Osteocyte (in vitro differentiated cells): ENCODE data around the gene MRRF. TPM values are rescaled to one million over a fixed set of nuclear protein-coding genes. Genes with fewer than 3 reads are reported as not detected.

ENCODE experiments used
- DNase-seq: peaks from one replicate; pipeline ENCODE4 v3.0.0; 2021; ENCODE audit warnings: mixed read lengths; ENCODE audit not compliant: unreplicated experiment; ENCODE audit errors: extremely low spot score
- H3K27ac Mint-ChIP-seq: one replicate; pipeline ENCODE4 v1.8.0; 2021; ENCODE audit warnings: mild to moderate bottlenecking, mixed read lengths; ENCODE audit not compliant: unreplicated experiment
- H3K27me3 Mint-ChIP-seq: one replicate; pipeline ENCODE4 v1.8.0; 2021; ENCODE audit warnings: mixed read lengths; ENCODE audit not compliant: unreplicated experiment
- H3K36me3 Mint-ChIP-seq: one replicate; pipeline ENCODE4 v1.8.0; 2021; ENCODE audit warnings: mixed read lengths; ENCODE audit not compliant: unreplicated experiment
- H3K4me1 Mint-ChIP-seq: one replicate; pipeline ENCODE4 v1.8.0; 2021; ENCODE audit warnings: mixed read lengths; ENCODE audit not compliant: unreplicated experiment
- H3K4me3 Mint-ChIP-seq: one replicate; pipeline ENCODE4 v1.8.0; 2021; ENCODE audit warnings: mild to moderate bottlenecking, moderate library complexity, mixed read lengths; ENCODE audit not compliant: unreplicated experiment
- H3K9me3 Mint-ChIP-seq: one replicate; pipeline ENCODE4 v1.8.0; 2021; ENCODE audit warnings: mixed read lengths; ENCODE audit not compliant: unreplicated experiment
- CTCF ChIP-seq: fragments of 200-600 bp; sonication (generic); IDR thresholded peaks from 2 replicates; pipeline ENCODE4 v1.5.0; 2021; ENCODE audit warnings: antibody characterized with exemption, mild to moderate bottlenecking, moderate library complexity
- total RNA-seq: library from RNA; stranded (reverse); gene quantifications from 2 replicates; pipeline ENCODE4 v1.2.1, GENCODE V29; 2021

The MRRF gene
- total RNA-seq, 1 donor from 2014 or later: 26.0 TPM

- no peak overlapping the region for H3K27ac Mint-ChIP-seq
- peaks cover 51% of the 10 kb centered on the region for H3K36me3 Mint-ChIP-seq
- TF ChIP-seq CTCF: no peak
- H3K4me3 Mint-ChIP-seq: no peak overlapping the region
- H3K4me1 Mint-ChIP-seq: peaks cover 2% of the 10 kb centered on the region
- no peaks in the 10 kb centered on the region for H3K27me3 Mint-ChIP-seq
- DNase-seq: no peak
- H3K9me3 Mint-ChIP-seq: peaks cover 15% of the 10 kb centered on the region
These were observed 11.4 kb downstream of the MRRF start for GRCh38 chr9:122276096-122276495.

- H3K9me3 Mint-ChIP-seq: peaks cover 15% of the 10 kb centered on the region
- no peak for DNase-seq
- peaks cover 53% of the 10 kb centered on the region for H3K36me3 Mint-ChIP-seq
- H3K4me1 Mint-ChIP-seq: peaks cover 5% of the 10 kb centered on the region
- no peak overlapping the region for H3K27ac Mint-ChIP-seq
- H3K27me3 Mint-ChIP-seq: no peaks in the 10 kb centered on the region
- no peak overlapping the region for H3K4me3 Mint-ChIP-seq
- no peak for TF ChIP-seq CTCF
These were observed 12.7 kb downstream of the MRRF start for GRCh38 chr9:122277285-122277897.

DNA sequence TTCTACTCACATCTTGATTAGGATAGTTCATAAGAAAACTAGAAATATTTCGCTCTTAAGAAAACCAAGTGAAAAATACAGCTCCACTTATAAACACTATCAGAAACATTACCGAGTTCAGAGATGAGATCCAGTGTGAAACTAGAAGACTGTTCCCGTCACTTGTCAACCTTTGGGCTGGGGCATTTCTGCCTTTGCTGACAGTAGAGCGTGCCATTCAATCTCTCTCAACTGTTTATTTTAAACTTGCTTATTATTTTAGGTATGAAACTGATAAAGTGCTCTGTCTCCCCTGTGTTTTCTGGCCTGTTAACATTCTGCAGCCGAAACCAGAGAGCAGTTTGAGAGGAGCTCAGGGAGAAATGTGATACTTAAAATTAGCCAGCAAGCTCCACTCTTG, 16.7 kb downstream of the MRRF start:
- Mint-ChIP-seq H3K4me1 (peaks cover 5% of the 10 kb centered on the region), H3K9me3 (peaks cover 10% of the 10 kb centered on the region), H3K4me3 (no peak overlapping the region), H3K36me3 (peaks cover 43% of the 10 kb centered on the region), H3K27ac (peak overlapping the region; percentile 16), H3K27me3 (no peaks in the 10 kb centered on the region)
- TF ChIP-seq CTCF: no peak
- DNase-seq: no peak

- peaks cover under 1% of the 10 kb centered on the region for H3K4me1 Mint-ChIP-seq
- H3K36me3 Mint-ChIP-seq: peaks cover 45% of the 10 kb centered on the region
- H3K4me3 Mint-ChIP-seq: no peak overlapping the region
- H3K9me3 Mint-ChIP-seq: no peaks in the 10 kb centered on the region
- no peak overlapping the region for H3K27ac Mint-ChIP-seq
- no peak for TF ChIP-seq CTCF
- H3K27me3 Mint-ChIP-seq: no peaks in the 10 kb centered on the region
- no peak for DNase-seq
These were observed 22.1 kb downstream of the MRRF start for GRCh38 chr9:122286764-122287163.

GRCh38 chr9:122287214-122287720, 22.6 kb downstream of the MRRF start:
- Mint-ChIP-seq H3K4me3 (no peak overlapping the region), H3K4me1 (no peaks in the 10 kb centered on the region), H3K27me3 (no peaks in the 10 kb centered on the region), H3K27ac (no peak overlapping the region), H3K9me3 (no peaks in the 10 kb centered on the region), H3K36me3 (peaks cover 45% of the 10 kb centered on the region)
- no peak for DNase-seq
- TF ChIP-seq CTCF: no peak
